K562 (cell line): ENCODE measurements around the gene EFCAB13.

Experiments used
- EZH2 ChIP-seq: IDR thresholded peaks from 2 replicates; pipeline ENCODE4 v1.6.1; 2012; ENCODE audit warnings: low read depth, mild to moderate bottlenecking, inconsistent platforms, low read length, borderline replicate concordance
- ZZZ3 ChIP-seq: fragments of 450-650 bp; IDR thresholded peaks from 2 replicates; pipeline ENCODE4 v1.6.1; 2016; ENCODE audit warnings: antibody characterized with exemption, mild to moderate bottlenecking, moderate library complexity

- TF ChIP-seq EZH2 = no peak
- TF ChIP-seq ZZZ3 = no peak
Observed at GRCh38 chr17:47368262-47368661, 44.5 kb downstream of the EFCAB13 start.
